Right ventricle myocardium superior (tissue), 1 donor: ENCODE data around the gene GABRB1. TPM values are rescaled to one million over a fixed set of nuclear protein-coding genes. Genes with fewer than 3 reads are reported as not detected.
"Not testable (repeated sequence)": the region's sequence is repeated elsewhere in the genome, so short reads cannot be mapped to it uniquely, and the experiment has no call there.

Experiments used
- ATAC-seq: fragments of 200-7000 bp; cut with Tn5 transposase; one replicate; pipeline ENCODE4 v1.9.1; 2020; ENCODE audit warnings: mild to moderate bottlenecking; ENCODE audit not compliant: poor library complexity
- DNase-seq: peaks from one replicate; pipeline ENCODE4 v3.0.0-alpha.2; 2020
- intact Hi-C: fragments of 100-400 bp; cut with DNase I; formaldehyde crosslinking; loops from one replicate; pipeline ENCODE4 v1.11.2; 2022
- total RNA-seq: library from RNA; stranded (reverse); fragmentation: NEBNext Ultra II Directional; extraction: Animal tissue kit (Norgen Biotek cat#: 25700); gene quantifications from one replicate; pipeline ENCODE4 v1.2.1, GENCODE V29; 2021
- donor health status: DM: no; HTN: yes; CAD: no; lungs with severe emphysema.

Gene GABRB1
- total RNA-seq, 1 donor from 2014 or later, result 1.1 TPM

DNA sequence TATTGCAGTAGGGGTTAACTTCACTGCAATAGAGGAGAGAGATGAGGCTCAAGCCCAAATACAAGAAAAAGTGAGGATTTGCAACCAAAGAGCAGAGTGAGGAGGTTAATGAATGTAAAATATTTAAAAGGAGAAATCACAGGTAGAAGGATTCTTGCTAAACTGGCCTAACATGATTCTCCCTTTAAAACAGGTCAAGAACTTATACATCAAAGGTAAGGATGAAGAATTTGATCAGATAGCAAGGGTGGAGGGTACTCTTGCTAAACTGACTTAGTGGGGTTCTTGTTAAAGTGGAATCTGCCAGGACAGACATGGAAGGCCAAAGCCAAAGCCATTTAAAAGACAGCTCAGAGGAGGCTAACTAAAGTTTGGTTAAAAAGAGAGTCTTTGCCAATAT, 193.0 kb downstream of the GABRB1 start:
- DNase-seq (no peak), ATAC-seq (no peak)
- intact Hi-C loops, result no loop called here

DNA sequence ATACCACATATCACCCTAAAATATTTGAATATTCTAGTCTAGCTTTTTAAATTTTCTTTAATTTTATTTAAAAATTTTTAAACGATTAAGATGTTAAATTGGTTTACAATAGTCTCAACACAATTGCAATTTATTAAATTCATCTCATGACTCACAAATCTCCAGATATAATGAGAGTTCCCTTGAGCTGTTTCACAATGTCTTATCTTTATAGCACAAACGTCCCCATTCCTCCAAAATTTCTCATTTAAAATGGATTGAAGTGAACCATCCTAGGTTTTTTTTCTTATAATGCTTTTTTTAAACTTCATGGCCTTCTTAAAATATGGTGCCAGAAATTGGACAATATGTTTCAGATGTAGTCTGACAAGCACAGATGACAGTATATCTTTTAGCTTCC, 204.4 kb downstream of the GABRB1 start:
- intact Hi-C loops, result no loop called here
- ATAC-seq (no peak), DNase-seq (no peak)

DNA sequence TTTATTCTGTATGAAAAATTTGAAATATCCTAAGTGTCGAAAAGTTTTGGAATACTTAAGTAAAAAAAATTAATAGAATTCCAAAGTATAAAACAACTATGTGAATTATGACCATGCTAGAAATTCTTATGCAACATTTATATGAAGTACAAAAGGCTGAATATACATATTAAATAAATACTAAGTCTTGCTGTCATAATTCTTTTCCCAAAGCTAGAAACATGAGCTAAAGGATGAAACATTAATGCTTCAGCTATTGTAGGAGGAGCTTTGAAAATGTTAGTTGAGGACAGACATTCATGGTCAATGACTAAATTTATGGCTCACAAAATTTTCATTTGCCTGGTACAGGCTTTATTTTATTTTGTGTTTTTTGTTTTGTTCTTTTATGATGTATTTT, 207.3 kb downstream of the GABRB1 start:
- intact Hi-C loops, result no loop called here
- no peak for ATAC-seq
- no peak for DNase-seq

DNA sequence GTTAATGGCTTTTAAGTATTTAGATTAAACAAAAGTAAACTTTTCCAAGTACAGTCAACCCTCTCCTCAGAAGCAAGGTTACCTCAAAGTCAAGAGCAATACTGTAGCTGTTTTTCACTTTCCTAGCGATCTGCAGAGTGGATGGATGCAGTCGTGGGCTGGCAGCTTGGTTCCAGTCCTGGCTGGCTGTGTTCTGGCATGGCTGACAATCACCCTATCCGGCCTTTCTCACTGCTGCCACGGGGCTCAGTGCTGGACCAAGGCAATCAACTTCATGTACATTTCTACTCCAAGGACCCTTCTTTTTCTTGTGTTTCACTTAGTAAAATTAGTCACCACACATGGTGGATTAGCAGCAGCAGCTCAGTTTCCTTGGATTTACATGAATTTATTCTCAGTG, 208.3 kb downstream of the GABRB1 start:
- intact Hi-C loops, result no loop called here

DNA sequence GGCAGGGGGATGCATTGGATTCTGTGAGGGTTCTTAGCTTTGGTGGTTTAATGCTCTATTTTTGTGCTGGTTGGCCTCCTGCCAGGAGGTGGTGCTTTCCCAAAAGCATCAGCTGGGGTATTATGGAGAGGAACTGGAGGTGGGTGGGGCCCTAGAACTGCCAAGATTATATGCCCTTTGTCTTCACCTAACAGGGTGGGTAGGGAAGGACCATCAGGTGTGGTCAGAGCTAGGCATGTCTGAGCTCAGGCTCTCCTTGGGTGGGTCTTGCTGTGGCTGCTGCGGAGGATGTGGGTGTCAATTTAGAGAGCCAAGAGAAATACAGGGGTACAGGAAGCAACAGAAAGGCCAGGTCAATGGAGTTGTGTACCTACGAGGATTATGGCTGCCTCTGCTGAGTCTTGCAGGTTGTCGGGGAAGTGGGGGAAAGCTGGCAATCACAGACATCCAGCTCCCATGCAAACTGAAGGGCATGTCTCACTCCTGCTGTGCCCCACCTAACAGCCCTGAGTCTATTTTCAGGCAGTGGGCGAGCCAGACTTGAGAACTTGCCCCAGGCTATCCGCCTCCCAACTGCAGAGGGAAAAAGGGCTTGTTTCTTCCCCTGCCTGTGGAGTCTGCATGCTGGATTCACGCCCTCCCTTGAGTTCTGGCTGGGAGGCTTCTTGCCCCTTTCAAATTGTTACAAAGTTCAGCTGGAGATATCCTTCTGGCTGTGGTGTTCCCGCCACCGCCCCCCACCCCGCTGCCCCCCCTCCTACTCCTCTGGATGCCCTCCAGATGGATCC, 220.2 kb downstream of the GABRB1 start:
- intact Hi-C loops, result no loop called here
- DNase-seq (no peak), ATAC-seq (no peak)

More for the DNA sequence above, 208.3 kb downstream of the GABRB1 start:
- ATAC-seq, result no peak
- DNase-seq, result no peak

DNA sequence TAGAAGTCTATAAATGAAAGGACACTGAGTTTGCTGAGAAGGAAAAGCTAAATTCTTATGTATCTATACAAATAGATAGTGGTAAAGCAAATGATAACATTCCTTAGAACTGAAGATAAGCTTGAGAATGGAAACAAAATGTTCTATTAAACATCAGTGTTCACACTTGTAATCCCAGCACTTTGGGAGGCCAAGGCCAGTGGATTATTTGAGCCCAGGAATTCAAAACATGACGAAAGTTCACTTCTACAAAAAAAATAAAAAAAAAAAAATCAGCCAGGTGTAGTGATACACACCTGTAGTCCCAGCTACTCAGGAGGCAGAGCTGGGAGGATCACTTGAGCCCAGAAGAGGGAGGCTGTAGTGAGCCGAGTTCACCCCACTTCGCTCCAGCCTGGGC, 232.4 kb downstream of the GABRB1 start:
- intact Hi-C loops, result no loop called here
- DNase-seq, result no peak
- ATAC-seq, result no peak

DNA sequence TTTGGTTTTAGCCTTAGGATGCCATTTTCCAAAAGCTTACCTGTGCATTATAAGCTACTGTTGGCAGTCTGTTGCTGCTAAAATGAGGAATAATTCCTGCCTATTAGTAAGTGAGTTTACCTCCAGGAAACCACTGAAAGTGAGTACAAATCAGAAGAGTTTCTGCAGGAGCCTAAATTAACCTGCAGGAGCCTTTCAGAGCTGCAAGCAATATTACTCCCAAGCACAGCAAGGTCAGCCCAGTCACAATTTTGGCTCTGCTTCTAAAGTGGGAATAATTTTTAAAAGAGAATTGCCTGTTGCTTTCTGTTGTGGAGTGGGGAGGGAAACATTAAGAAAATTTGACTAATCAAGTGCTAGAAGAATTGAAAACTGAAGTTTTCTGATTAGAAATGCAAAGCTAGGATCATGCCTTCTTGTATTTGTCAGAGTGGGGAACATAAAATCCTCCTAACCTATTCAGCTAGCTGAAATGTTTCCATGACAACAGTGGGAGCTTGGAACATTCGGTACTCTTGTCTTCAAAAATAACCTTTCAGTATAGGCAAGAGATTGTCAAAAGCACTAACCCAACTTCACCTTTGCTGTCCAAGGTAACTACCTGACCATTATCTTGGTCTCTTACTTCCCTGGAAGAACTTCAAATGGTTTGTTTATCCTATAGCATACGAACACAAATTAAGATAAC, 239.0 kb downstream of the GABRB1 start:
- ATAC-seq, result no peak

DNA sequence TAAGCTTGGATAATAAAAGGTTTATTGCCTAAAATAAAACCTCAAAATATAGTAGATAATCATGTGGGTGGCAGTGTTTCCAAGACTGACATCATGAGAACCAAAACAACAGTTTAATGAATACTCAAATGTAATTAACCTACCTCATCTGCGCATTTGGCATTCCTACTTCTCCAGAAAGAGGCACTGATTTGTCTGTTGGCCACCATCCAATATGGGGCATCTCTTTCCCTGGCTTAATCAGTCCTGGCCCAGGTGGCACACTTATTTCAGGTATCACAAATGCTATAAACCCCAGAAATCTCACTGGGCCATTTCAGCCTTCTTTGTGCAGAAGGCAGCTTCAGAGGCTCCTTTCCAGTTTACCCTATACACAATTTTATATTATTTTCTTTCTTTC, 239.9 kb downstream of the GABRB1 start:
- ATAC-seq, result no peak
- intact Hi-C loops, result no loop called here
- no peak for DNase-seq

More for the DNA sequence above, 239.0 kb downstream of the GABRB1 start:
- no peak for DNase-seq
- intact Hi-C loops, result no loop called here

DNA sequence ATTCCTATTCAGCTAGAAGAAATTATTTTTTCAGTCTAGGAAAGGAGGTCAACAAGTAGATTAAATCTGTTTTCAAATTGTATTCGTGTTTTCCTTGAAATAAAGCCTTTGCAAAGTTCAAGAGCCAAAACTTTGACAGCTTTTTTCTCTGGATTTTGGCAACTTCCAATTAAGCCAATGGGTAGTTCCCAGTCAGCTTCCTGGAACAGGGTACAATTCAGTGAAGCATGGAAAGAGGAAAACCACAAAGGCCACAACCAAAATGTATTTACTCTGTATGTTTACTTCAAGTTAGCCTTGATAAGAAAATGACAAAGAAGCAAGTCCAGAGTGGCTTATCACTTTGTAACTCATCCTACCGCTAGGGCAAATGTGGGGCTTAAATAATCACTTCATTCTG, 243.5 kb downstream of the GABRB1 start:
- DNase-seq (no peak), ATAC-seq (no peak)
- intact Hi-C loops, result no loop called here

DNA sequence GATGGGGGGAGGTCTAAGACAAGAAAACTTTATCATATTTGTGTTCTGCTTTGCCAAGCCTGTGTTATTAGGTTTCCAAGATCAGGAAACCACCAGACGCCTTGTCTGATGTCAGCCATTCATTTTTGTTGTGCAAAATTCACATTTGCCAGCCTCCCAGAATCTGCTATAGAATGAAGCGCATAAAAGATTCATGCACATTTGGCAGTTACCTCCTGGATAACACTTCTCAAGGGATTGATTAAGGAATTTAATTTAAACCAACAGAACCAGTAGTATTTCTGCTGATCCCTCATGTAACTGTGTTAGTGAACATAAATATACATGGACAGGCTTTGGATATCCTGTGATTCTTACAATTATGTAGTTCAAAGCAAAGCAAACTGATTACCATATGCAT, 244.2 kb downstream of the GABRB1 start:
- intact Hi-C loops, result no loop called here
- ATAC-seq (no peak), DNase-seq (no peak)

DNA sequence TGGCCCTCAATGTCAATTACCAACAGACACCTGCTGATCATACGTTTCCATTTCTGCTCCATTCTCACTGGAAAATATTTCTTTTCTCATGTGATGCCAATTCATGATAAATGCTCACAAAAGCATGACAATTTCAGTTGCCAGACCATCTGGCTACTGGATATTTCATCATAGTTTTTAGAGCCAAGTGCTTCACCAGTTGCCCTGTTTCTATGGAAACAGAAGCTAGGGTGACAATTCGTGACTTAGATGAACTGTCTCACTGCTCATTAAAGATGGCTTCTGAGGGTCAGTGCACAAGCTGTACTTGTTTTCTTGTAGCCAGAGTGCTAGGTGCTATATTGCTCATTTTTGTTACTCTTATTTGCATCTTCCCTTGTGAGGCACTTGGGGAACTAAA, 247.3 kb downstream of the GABRB1 start:
- intact Hi-C loops, result no loop called here
- ATAC-seq (no peak), DNase-seq (no peak)

DNA sequence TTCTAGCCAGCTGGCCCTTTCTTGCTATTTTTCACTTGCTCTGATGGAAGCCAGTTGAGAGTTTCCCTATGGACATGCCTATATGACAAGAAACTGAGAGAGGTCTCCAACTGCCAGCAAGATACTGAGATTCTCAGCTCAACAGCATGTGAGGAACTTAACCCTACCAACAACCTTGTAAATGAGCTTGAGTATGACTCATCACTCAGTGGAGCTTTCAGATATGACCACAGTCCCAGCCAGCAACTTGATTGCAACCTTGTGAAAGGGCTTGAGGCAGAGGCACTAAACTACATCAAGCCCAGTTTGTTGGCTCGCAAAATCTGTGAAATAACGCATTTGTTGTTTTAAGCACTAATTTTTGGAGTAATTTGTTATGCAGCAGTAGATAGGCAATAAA, 256.4 kb downstream of the GABRB1 start:
- ATAC-seq, result no peak
- intact Hi-C loops, result no loop called here

DNA sequence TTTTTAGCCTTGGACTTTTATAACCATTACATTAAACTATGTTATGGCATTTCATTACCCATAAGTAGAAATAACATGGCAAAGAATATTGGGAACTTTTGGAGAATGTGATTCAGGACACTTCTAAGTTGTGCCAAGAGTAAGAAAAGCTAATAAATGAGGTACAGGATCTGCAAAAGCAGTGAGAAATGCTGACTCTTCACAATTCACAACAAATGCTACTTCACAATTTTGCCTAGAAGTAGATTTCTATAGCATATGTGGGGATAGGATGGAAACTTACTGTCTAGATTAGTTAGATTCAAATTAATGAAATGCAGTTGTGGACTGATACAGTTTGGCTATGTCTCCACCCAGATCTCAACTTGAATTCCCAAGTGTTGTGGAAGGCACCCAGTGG, 258.4 kb downstream of the GABRB1 start:
- no peak for DNase-seq
- intact Hi-C loops, result no loop called here
- no peak for ATAC-seq

More for the DNA sequence above, 256.4 kb downstream of the GABRB1 start:
- DNase-seq, result no peak

DNA sequence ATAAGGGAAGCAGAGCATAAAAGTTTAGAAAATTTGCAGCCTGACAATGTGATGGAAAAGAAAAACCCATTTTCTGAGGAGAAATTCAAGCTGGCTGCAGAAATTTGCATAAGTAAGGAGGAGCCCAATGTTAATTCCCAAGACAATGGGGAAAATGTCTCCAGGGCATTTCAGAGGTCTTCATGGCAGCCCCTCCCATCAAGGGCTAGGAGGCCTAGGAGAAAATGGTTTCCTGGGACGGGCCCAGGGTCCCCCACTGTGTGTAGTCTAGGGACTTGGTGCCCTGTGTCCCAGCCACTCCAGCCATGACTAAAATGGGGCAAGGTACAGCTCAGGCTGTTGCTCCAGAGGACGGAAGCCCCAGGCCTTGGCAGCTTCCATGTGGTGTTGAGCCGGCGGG, 259.5 kb downstream of the GABRB1 start:
- not testable (repeated sequence) for ATAC-seq

DNA sequence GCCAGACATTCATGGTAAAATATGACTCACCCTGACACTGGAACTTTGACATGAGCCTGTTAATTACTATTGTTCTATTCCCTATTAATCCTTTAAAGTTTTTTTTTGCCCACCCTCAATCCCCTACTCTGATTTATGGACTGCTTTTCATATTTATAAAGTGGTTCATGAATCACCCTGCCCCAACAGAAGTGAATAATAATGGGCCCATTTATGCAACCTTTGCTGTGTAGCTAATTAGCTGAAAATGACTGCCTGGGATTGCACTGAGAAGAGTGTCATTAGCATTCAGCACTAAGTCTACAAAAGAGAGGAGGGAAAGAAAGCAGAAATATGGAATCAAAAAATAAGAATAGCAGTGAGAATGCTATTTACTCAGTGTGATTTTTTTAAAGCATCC, 277.8 kb downstream of the GABRB1 start:
- ATAC-seq, result no peak
- DNase-seq, result no peak
- intact Hi-C loops, result no loop called here

More for the DNA sequence above, 259.5 kb downstream of the GABRB1 start:
- intact Hi-C loops, DNase-seq: not testable (repeated sequence)

DNA sequence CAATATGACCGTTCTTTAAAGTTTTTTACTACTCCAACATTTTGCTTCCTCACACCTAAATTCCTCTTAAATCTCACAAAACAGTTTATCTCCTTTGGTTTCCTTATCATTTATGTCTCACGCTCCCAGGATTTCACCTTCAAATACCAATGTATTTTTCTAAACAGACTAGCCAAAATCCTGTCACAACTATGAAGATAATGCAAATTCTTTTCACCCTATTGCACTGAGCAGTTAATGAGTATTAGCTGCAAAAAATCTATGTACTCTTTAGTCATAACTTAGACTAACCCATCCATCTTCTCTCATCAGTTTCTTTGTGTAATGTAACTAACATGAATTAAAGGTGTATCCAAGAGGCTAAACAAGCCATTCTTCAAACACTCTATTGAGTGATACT, 280.8 kb downstream of the GABRB1 start:
- intact Hi-C loops, result no loop called here
- DNase-seq, result no peak
- ATAC-seq, result no peak

DNA sequence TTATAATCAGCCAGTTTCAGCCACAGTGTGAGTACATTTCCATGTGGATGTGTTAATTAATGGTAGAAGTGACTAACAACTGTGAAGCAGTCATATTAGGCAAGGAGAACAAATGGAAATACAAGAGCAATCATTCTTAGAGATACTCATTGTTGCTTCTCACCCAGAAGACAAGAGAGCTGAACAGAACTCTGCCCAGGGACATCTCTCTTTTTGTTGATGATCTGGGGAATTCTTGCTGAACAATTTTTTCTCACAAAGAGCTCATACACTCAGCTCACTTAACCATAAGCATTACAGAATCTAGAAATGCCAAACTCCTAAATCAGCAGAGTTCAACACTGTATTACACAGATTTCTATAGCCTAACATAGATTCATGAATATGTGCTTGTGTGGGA, 282.0 kb downstream of the GABRB1 start:
- DNase-seq (no peak), ATAC-seq (no peak)
- intact Hi-C loops, result no loop called here

DNA sequence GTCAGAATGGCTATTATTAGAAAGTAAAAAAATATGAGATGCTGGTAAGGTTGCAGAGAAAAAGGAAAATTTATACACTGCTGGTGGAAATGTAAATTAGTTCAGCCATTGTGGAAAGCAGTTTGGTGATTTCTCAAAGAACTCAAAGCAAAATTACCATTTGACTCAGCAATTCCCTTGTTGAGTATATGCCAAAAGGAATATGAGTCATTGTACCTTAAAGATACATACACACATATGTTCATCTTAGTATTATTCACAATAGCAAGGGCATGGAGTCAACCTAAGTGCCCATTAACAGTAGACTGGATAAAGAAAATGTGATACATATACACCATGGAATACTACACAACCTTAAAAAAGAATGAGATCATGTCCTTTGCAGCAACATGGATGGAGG, 284.0 kb downstream of the GABRB1 start:
- ATAC-seq (no peak), DNase-seq (no peak)
- intact Hi-C loops, result no loop called here

DNA sequence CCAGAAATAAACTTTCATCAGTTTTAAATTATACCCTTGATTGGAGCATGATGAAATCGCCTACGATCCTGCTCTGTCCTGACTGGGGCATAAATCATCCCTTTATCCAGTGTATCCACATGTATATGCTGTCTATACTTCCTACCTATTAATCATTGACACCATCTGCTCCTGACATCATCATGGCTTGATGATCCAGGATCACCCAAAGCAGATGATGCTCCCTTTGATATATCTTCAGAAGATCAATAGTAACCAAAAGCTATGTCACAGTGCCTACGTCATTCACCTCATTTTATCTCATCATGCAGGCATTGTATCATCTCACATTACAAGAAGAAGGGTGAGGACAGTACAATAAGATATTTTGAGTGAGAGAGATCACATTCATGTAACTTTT, 294.7 kb downstream of the GABRB1 start:
- no peak for DNase-seq
- no peak for ATAC-seq
- intact Hi-C loops, result no loop called here

DNA sequence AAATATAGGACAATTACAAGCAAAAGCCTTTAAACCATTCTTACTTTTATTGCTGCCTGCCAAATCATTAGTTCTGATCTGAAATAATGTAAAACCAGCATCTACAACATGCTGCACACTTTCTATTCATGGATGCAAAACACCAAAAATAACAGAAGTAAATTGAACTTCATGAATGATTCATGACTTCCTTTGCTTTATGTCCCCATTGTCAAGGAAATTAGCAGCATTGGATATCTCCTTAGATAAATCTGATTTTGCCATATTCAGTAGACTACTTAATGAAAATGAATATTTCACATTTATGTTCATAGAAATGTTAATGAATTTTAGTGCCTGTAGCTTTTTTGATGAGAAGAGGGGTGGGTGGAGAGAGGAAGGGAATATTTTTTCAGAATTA, 299.5 kb downstream of the GABRB1 start:
- intact Hi-C loops, result no loop called here
- ATAC-seq, result no peak
- no peak for DNase-seq
